ENCODE measurements around the gene MEGF10. TPM values are rescaled to one million over a fixed set of nuclear protein-coding genes. Genes with fewer than 3 reads are reported as not detected.

Gene MEGF10
- total and polyA plus RNA-seq, 2 experiments from 2014 or later: not detected

DNA sequence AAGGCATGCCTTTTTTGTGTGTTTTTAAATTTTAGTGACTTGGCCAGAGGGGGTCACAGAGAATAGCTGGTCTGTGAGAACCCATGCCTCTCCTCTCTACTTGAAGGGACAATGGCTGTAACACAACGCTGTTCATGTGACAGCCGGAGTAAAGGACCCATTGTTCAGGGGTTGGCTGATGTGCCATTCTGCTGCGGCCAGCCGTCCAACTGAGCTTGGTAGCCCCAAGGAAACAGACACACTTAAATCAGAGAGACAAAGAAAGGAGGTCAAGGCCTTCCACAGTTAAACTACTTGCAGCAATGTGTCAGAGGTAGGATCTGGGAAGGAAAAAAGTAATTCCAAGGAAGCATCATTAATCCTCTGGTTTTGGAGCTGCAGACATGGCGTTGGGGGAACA lies 8.1 kb downstream of the MEGF10 start:
- no peak overlapping the region for H3K27ac ChIP-seq
- H3K9me3 ChIP-seq (ENCODE audit: low read depth): no peaks in the 10 kb centered on the region
- no peak overlapping the region for H3K9ac ChIP-seq
- no peak for DNase-seq
- H4K20me1 ChIP-seq (ENCODE audit: insufficient read depth): no peaks in the 10 kb centered on the region
- no peak overlapping the region for H3K4me3 ChIP-seq
- no peak overlapping the region for H2AFZ ChIP-seq
- H3K79me2 ChIP-seq (ENCODE audit: insufficient read depth): no peaks in the 10 kb centered on the region
- H3K9me2 ChIP-seq (ENCODE audit: insufficient read depth): no peaks in the 10 kb centered on the region
- no peak overlapping the region for H3K4me2 ChIP-seq (ENCODE audit: unreplicated experiment)
- WGBS, 2 experiments (ENCODE audit: low coverage in 1 of 2, low lambda C conversion rate in 2 of 2, missing lambda C conversion rate in 2 of 2): 84 to 86% methylated on average over 5 of the region's 5 CpGs
- TF ChIP-seq EZH2phosphoT487 (IDR thresholded peaks at IDR 0.05; ENCODE audit: insufficient read depth, low read depth) (no peak), EZH2 (IDR thresholded peaks at IDR 0.05; ENCODE audit: insufficient read depth, poor library complexity, severe bottlenecking) (no peak)
- no peaks in the 10 kb centered on the region for H3K4me1 ChIP-seq (ENCODE audit: insufficient read depth)
- H3K27me3 ChIP-seq (replicated peaks; ENCODE audit: insufficient read depth): peaks cover 28% of the 10 kb centered on the region; the same call in 1 of the 2 replicates
- no peaks in the 10 kb centered on the region for H3K36me3 ChIP-seq (ENCODE audit: low read depth)
- in situ Hi-C loops (cut with MboI): loop anchor here (10.0 to 25.0 kb wide), 2 partner anchors 146 to 461 kb away; no protein-coding TSS in a partner anchor
- no peaks in the 10 kb centered on the region for H3F3A ChIP-seq (ENCODE audit: insufficient read depth)

DNA sequence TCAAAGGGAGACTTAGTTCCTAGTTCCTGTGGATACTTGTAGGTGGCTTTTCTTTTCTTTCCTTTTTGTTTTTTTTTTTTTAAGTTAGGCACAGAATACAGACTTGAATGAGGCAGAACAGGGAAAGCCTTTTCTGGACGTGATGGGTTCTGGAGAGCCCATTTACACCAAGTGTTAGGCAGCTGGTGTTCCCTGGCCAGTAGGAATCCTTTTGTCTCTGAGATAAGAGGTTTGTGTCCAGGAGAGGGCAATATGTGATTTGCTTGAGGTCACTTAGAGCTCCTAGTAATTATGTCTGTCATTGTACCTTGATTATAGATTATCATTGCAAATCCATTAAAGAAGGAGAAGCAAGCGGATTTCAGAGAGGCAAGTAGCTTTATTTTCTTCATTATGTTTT lies 9.1 kb downstream of the MEGF10 start:
- no peaks in the 10 kb centered on the region for H3K79me2 ChIP-seq (ENCODE audit: insufficient read depth)

DNA sequence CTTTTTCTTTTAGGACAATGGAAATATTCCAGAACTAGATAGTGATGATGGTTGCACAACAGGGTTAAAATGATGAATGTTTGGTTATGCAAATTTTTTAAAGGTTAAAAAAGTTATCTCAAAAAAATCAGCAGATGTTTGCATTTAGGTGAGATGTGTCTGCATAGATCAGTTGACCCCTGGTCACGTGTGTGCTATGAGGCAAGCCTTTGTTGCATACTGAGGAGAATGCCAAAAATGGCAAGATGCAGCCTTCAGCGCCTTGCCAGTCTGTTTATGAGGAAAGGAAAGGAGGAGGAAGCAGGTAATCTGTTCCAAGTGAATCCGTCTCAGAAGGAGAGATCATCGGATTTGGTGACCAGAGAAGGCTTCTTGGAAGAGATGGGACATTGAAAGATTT lies 11.9 kb downstream of the MEGF10 start:
- Histone ChIP-seq H3K27me3 (replicated peaks; ENCODE audit: insufficient read depth) (peaks cover 41% of the 10 kb centered on the region), H3K4me1 (ENCODE audit: insufficient read depth) (no peaks in the 10 kb centered on the region), H4K20me1 (ENCODE audit: insufficient read depth) (no peaks in the 10 kb centered on the region), H3K27ac (no peak overlapping the region), H2AFZ (no peak overlapping the region), H3K36me3 (ENCODE audit: low read depth) (no peaks in the 10 kb centered on the region), H3K4me2 (ENCODE audit: unreplicated experiment) (no peak overlapping the region), H3K9ac (no peak overlapping the region), H3K9me2 (ENCODE audit: insufficient read depth) (no peaks in the 10 kb centered on the region), H3K4me3 (no peak overlapping the region), H3F3A (ENCODE audit: insufficient read depth) (no peaks in the 10 kb centered on the region), H3K79me2 (ENCODE audit: insufficient read depth) (no peaks in the 10 kb centered on the region), H3K9me3 (ENCODE audit: low read depth) (no peaks in the 10 kb centered on the region)
- DNase-seq: no peak
- TF ChIP-seq EZH2 (IDR thresholded peaks at IDR 0.05; ENCODE audit: insufficient read depth, poor library complexity, severe bottlenecking): no peak
- TF ChIP-seq EZH2phosphoT487 (IDR thresholded peaks at IDR 0.05; ENCODE audit: insufficient read depth, low read depth): no peak
- WGBS, 2 experiments (ENCODE audit: low coverage in 1 of 2, low lambda C conversion rate in 2 of 2, missing lambda C conversion rate in 2 of 2): 61 to 62% methylated on average over 4 of the region's 4 CpGs
- in situ Hi-C loops (cut with MboI): loop anchor here (25.0 kb wide), 1 partner anchor 640 kb away; no protein-coding TSS in a partner anchor

More for the DNA sequence above, 9.1 kb downstream of the MEGF10 start:
- Histone ChIP-seq H3K9ac (no peak overlapping the region), H4K20me1 (ENCODE audit: insufficient read depth) (no peaks in the 10 kb centered on the region), H2AFZ (no peak overlapping the region), H3K4me1 (ENCODE audit: insufficient read depth) (no peaks in the 10 kb centered on the region), H3K4me2 (ENCODE audit: unreplicated experiment) (no peak overlapping the region), H3K9me2 (ENCODE audit: insufficient read depth) (no peaks in the 10 kb centered on the region), H3F3A (ENCODE audit: insufficient read depth) (no peaks in the 10 kb centered on the region), H3K36me3 (ENCODE audit: low read depth) (no peaks in the 10 kb centered on the region), H3K27ac (no peak overlapping the region), H3K4me3 (no peak overlapping the region), H3K9me3 (ENCODE audit: low read depth) (no peaks in the 10 kb centered on the region), H3K27me3 (replicated peaks; ENCODE audit: insufficient read depth) (peaks cover 38% of the 10 kb centered on the region)
- no peak for TF ChIP-seq EZH2 (IDR thresholded peaks at IDR 0.05; ENCODE audit: insufficient read depth, poor library complexity, severe bottlenecking)
- peak; percentile 4 for DNase-seq
- in situ Hi-C loops (cut with MboI): loop anchor here (10.0 to 25.0 kb wide), 3 partner anchors 145 to 637 kb away; no protein-coding TSS in a partner anchor
- WGBS, 2 experiments (ENCODE audit: low coverage in 1 of 2, low lambda C conversion rate in 2 of 2, missing lambda C conversion rate in 2 of 2): 64 to 65% methylated on average over 2 of the region's 2 CpGs

DNA sequence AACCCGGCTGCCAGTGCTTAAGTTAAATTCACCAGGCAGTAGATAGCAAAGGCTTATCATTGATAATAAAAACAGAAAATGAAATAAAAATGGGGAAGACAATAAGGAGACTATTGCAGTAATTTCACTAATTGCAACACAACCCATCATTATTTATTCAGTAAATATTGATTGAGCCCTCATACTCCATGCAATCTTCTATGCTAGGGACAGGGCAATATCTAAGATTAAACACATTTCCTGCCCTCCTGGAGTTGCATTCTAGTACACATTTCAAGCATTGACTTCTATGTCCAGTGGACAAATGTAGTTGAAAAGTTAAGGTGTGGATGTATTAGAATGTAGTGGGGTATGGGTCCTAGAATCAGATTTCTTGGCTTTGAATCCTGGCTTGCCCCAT lies 12.8 kb downstream of the MEGF10 start:
- WGBS, 2 experiments (ENCODE audit: low coverage in 1 of 2, low lambda C conversion rate in 2 of 2, missing lambda C conversion rate in 2 of 2): 89 to 90% methylated on average over 1 of the region's 1 CpG
- H3K79me2 ChIP-seq (ENCODE audit: insufficient read depth): no peaks in the 10 kb centered on the region
- DNase-seq: no peak
- H3K4me3 ChIP-seq: no peak overlapping the region
- no peaks in the 10 kb centered on the region for H4K20me1 ChIP-seq (ENCODE audit: insufficient read depth)
- TF ChIP-seq EZH2phosphoT487 (IDR thresholded peaks at IDR 0.05; ENCODE audit: insufficient read depth, low read depth) (no peak), EZH2 (IDR thresholded peaks at IDR 0.05; ENCODE audit: insufficient read depth, poor library complexity, severe bottlenecking) (no peak)
- no peaks in the 10 kb centered on the region for H3K36me3 ChIP-seq (ENCODE audit: low read depth)
- no peaks in the 10 kb centered on the region for H3K4me1 ChIP-seq (ENCODE audit: insufficient read depth)
- no peak overlapping the region for H3K27ac ChIP-seq
- no peak overlapping the region for H3K9ac ChIP-seq
- H3F3A ChIP-seq (ENCODE audit: insufficient read depth): no peaks in the 10 kb centered on the region
- no peaks in the 10 kb centered on the region for H3K9me2 ChIP-seq (ENCODE audit: insufficient read depth)
- in situ Hi-C loops (cut with MboI): loop anchor here (25.0 kb wide), 1 partner anchor 641 kb away; no protein-coding TSS in a partner anchor
- peaks cover 50% of the 10 kb centered on the region for H3K27me3 ChIP-seq (replicated peaks; ENCODE audit: insufficient read depth)
- H3K9me3 ChIP-seq (ENCODE audit: low read depth): no peaks in the 10 kb centered on the region
- no peak overlapping the region for H2AFZ ChIP-seq
- H3K4me2 ChIP-seq (ENCODE audit: unreplicated experiment): no peak overlapping the region

DNA sequence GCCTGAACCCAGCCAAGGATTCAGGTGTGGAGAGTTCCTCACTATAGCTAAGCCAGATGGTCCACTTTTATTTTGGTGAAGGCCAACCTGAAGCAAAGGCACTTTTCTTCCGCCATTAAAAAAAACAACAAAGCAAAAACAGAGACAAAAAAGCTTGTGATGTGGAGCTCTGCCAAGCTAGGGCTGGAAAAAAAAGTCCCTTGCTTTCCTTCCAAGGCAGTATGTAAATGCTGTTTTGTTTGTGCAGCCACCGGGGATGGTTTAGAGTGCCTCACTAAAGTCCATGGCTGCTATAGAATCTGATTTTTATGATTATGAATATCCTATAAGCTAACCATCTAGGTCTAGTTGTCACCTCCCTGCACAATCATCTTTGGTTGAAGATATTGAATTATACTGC lies 14.9 kb downstream of the MEGF10 start:
- in situ Hi-C loops (cut with MboI): loop anchor here (25.0 kb wide), 1 partner anchor 643 kb away; no protein-coding TSS in a partner anchor
- H3F3A ChIP-seq (ENCODE audit: insufficient read depth): no peaks in the 10 kb centered on the region
- no peak for TF ChIP-seq EZH2 (IDR thresholded peaks at IDR 0.05; ENCODE audit: insufficient read depth, poor library complexity, severe bottlenecking)
- TF ChIP-seq EZH2phosphoT487 (IDR thresholded peaks at IDR 0.05; ENCODE audit: insufficient read depth, low read depth): no peak
- H3K27me3 ChIP-seq (replicated peaks; ENCODE audit: insufficient read depth): peaks cover 56% of the 10 kb centered on the region
- H4K20me1 ChIP-seq (ENCODE audit: insufficient read depth): no peaks in the 10 kb centered on the region
- H3K9me3 ChIP-seq (ENCODE audit: low read depth): no peaks in the 10 kb centered on the region
- no peak overlapping the region for H2AFZ ChIP-seq
- H3K79me2 ChIP-seq (ENCODE audit: insufficient read depth): no peaks in the 10 kb centered on the region
- no peaks in the 10 kb centered on the region for H3K4me1 ChIP-seq (ENCODE audit: insufficient read depth)
- no peak overlapping the region for H3K4me2 ChIP-seq (ENCODE audit: unreplicated experiment)
- H3K9ac ChIP-seq: no peak overlapping the region
- no peak for DNase-seq
- no peak overlapping the region for H3K27ac ChIP-seq
- H3K9me2 ChIP-seq (ENCODE audit: insufficient read depth): no peaks in the 10 kb centered on the region
- no peak overlapping the region for H3K4me3 ChIP-seq
- H3K36me3 ChIP-seq (ENCODE audit: low read depth): no peaks in the 10 kb centered on the region
- 7 to 19% methylated on average over 2 of the region's 2 CpGs for WGBS, 2 experiments (ENCODE audit: low coverage in 1 of 2, low lambda C conversion rate in 2 of 2, missing lambda C conversion rate in 2 of 2)

Measured in GM23248 (cell line).